Activated CD4-positive, alpha-beta T cell treated with anti-CD3 and anti-CD28 coated beads, Interleukin-2, amount 10 ng/mL, durations not matched to agents 24 days and 14 days (primary cell): ENCODE results near the gene EVC2. TPM values are rescaled to one million over a fixed set of nuclear protein-coding genes. Genes with fewer than 3 reads are reported as not detected.

Source experiments
- DNase-seq: peaks from one replicate; pipeline ENCODE4 v3.0.0; 2022
- H3K27ac Mint-ChIP-seq: one replicate; pipeline ENCODE4 v1.8.0; 2022; ENCODE audit warnings: mild to moderate bottlenecking, mixed read lengths
- H3K27me3 Mint-ChIP-seq: one replicate; pipeline ENCODE4 v1.8.0; 2022; ENCODE audit warnings: mixed read lengths
- H3K36me3 Mint-ChIP-seq: one replicate; pipeline ENCODE4 v1.8.0; 2022; ENCODE audit warnings: low read depth, mild to moderate bottlenecking, mixed read lengths
- H3K4me1 Mint-ChIP-seq: one replicate; pipeline ENCODE4 v1.8.0; 2021; ENCODE audit warnings: mixed read lengths
- H3K4me3 Mint-ChIP-seq: one replicate; pipeline ENCODE4 v1.8.0; 2022; ENCODE audit warnings: mild to moderate bottlenecking, moderate library complexity, mixed read lengths
- H3K9me3 Mint-ChIP-seq: one replicate; pipeline ENCODE4 v1.8.0; 2021; ENCODE audit warnings: mixed read lengths
- intact Hi-C: fragments of 100-400 bp; cut with micrococcal nuclease; formaldehyde crosslinking; loops from one replicate; pipeline ENCODE4 v1.15.1; 2023
- total RNA-seq: library from RNA; stranded (reverse); gene quantifications from 2 replicates; pipeline ENCODE4 v1.2.3, GENCODE V29; 2022

The EVC2 gene
- total RNA-seq, 1 donor from 2014 or later, result 0.40 TPM

DNA sequence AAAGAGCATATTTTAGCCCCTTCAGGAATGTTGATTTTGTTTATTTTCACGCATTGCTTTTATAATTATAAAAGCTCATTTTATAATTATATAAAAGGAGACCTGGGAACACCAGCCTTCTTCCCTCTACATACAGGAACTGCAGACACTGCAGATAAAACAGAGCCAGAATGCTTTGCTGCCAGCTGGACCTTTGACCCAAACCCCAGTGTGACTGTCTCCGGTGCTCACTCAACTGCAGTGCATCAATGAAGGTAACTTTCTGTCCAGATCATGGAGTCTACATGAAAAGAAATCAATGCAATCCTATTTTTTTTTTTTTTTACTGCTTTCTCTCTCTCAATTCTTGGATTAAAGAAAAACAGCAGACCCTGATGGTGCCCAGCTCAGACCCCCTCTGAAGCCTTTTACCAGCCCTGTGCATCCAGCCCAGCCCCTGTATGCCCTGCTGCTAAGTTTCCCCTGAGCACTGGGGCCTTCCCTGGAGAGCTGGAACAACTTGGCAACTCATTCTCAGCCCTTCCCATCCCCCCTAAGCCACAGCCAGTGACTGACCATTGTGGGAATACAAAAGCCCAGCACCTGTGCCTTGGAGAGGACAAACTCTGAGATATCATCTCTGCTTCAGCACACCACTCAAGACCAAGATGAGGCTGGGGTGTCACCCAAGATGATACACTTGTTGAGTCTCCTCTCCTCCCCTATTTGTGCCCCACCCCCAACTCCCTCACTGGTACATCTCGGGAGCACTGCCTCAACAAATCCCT is 182.1 kb downstream of the EVC2 start:
- Mint-ChIP-seq H3K9me3 (peaks cover under 1% of the 10 kb centered on the region), H3K27ac (no peak overlapping the region), H3K4me3 (no peak overlapping the region), H3K27me3 (no peaks in the 10 kb centered on the region), H3K4me1 (no peaks in the 10 kb centered on the region), H3K36me3 (no peaks in the 10 kb centered on the region)
- DNase-seq, result no peak
- intact Hi-C loops, result no loop called here

DNA sequence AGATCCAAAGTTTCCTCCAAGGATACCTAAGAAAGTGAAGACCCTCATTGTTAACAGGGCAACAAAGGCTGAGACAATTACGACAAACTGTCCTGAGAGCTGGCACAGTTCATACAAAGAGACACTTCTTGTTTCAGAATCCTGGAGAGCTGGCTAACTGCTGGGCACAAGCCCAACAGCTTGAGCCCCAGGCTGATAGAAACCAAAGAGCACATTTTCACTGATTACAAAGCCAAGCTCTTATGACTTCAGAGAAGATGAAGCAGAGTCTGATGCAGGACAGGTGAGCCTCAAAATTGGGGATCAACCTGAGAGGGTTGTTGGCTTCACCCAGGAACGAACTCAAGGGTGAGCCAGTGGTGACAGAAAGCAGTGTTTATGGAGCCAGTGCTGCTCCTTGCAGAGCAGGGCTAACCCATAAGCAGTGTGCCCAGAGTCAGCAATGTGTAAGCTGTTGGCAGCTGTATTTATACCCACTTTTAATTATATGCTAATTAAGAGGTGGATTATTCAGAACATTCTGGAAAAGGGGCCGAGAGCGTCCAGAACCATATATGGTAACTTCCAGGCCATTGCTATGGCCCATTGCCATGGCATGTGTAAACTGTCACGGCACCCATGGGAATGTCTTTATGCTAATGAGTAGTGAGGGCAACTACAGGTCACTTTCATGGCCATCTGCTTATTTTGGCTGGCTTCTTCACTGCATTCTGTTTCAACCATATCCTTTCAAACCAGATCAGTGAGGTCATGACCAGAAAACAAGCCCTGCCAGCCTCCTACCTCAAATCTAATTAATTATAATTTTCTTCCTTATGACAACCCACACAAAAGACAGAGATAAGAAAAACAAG is 183.7 kb downstream of the EVC2 start:
- no peaks in the 10 kb centered on the region for H3K27me3 Mint-ChIP-seq
- no peaks in the 10 kb centered on the region for H3K4me1 Mint-ChIP-seq
- peaks cover 6% of the 10 kb centered on the region for H3K9me3 Mint-ChIP-seq
- H3K27ac Mint-ChIP-seq, result no peak overlapping the region
- no peak for DNase-seq
- H3K36me3 Mint-ChIP-seq, result no peaks in the 10 kb centered on the region
- H3K4me3 Mint-ChIP-seq, result no peak overlapping the region
- intact Hi-C loops, result no loop called here

DNA sequence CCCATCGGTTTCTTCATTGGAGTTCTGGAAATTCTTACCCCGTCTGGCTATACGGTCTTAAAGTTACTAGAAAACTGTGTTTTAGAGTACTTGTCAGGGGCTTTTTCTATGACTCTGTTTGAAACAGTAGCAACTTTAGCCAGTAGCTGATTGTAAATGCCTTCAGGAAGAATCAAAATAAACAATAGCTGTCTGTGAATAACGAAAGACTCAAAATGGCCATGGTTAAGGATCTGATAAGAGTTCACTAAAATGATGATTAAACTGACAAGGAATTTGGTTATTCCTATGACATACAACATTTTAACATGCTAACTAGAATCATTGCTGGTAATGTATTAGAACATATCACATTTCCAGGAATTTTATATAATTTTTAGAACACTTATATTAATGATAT is 191.0 kb downstream of the EVC2 start:
- H3K9me3 Mint-ChIP-seq, result peaks cover 6% of the 10 kb centered on the region
- H3K27ac Mint-ChIP-seq, result no peak overlapping the region
- H3K4me1 Mint-ChIP-seq, result no peaks in the 10 kb centered on the region
- no peak overlapping the region for H3K4me3 Mint-ChIP-seq
- no peak for DNase-seq
- no peaks in the 10 kb centered on the region for H3K27me3 Mint-ChIP-seq
- intact Hi-C loops, result no loop called here
- no peaks in the 10 kb centered on the region for H3K36me3 Mint-ChIP-seq

DNA sequence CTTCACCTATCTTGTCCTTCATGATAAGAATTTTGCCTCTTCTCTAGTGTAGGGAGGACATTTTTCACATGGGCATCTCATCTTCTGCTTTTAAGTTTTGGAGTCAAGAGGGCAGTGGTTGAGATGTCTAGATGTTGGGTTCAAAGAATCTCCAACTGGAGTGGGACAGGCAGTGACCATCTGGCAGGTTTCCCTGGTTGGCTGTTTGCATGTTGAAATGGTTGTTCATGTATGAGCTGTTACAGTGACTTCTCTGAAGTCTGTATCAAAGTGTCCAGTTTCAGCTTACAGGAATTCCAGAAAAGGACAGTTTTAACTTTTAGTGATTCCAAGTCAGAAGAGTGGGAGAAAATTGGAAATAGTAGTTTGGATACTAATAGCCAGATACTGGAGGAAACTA is 192.7 kb downstream of the EVC2 start:
- Mint-ChIP-seq H3K27me3 (no peaks in the 10 kb centered on the region), H3K36me3 (no peaks in the 10 kb centered on the region), H3K4me3 (no peak overlapping the region), H3K9me3 (no peaks in the 10 kb centered on the region), H3K4me1 (no peaks in the 10 kb centered on the region), H3K27ac (no peak overlapping the region)
- no peak for DNase-seq
- intact Hi-C loops, result no loop called here

Other genes starting within 250 kb of the EVC2 start
- 1.8 and 1.9 TPM in 2 replicates for gene EVC, start 2.6 kb upstream of the EVC2 start, total RNA-seq
- gene CRMP1, start 184.5 kb upstream of the EVC2 start, total RNA-seq, result not detected in 2 replicates